Measurements from ENCODE around the gene C6orf89.

- TF ChIP-seq CTCF (IDR thresholded peaks at IDR 0.05) = no peak
- TF ChIP-seq POLR2A (IDR thresholded peaks at IDR 0.05) = no peak
Observed at GRCh38 chr6:36865835-36866234, 19.9 kb upstream of the C6orf89 start.

Data from esophagus squamous epithelium (tissue), 4 donors.